C4-2B (cell line): Measurements from ENCODE around the gene FANK1.

Experiments used
- ZFX ChIP-seq: fragments of 450-650 bp; IDR thresholded peaks from 2 replicates; pipeline ENCODE4 v1.6.1; 2017
- TF ChIP-seq, protein P1 (sequence below): fragments of 450-650 bp; conservative IDR thresholded peaks from 2 replicates; pipeline ENCODE4 v1.5.1; 2017; ENCODE audit warnings: mild to moderate bottlenecking

DNA sequence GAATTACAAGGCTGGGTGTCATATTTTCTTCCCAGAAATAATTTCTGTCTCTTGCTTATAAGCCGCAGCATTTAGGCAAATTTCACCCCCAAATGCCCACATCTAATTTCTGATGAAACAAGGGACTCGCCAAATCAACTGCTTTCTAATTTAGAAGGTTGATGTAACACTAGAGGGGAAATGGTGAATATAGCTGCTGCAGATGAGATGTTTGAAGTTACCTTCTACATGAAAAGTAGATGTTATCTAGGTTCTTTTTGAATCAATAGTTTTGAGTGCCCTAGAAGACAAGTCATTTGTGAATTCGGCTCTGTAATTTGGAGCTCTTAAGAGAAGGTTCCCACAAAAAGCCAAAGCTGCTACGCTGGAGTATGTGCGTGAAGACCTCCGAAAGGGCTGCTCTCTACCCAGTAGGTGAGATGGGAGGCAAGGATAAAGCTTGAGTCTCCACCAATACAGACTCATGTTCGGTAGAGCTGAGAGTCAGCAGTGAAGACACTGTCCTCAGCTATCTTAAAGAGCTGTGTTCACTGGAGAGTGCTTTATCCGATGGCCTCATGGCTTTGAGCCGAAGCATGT lies 99.5 kb downstream of the FANK1 start:
- TF ChIP-seq, protein P1, sequence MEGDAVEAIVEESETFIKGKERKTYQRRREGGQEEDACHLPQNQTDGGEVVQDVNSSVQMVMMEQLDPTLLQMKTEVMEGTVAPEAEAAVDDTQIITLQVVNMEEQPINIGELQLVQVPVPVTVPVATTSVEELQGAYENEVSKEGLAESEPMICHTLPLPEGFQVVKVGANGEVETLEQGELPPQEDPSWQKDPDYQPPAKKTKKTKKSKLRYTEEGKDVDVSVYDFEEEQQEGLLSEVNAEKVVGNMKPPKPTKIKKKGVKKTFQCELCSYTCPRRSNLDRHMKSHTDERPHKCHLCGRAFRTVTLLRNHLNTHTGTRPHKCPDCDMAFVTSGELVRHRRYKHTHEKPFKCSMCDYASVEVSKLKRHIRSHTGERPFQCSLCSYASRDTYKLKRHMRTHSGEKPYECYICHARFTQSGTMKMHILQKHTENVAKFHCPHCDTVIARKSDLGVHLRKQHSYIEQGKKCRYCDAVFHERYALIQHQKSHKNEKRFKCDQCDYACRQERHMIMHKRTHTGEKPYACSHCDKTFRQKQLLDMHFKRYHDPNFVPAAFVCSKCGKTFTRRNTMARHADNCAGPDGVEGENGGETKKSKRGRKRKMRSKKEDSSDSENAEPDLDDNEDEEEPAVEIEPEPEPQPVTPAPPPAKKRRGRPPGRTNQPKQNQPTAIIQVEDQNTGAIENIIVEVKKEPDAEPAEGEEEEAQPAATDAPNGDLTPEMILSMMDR: no peak
- TF ChIP-seq ZFX: no peak
